PC-3 (cell line): ENCODE results near the gene DCAF6. TPM values are rescaled to one million over a fixed set of nuclear protein-coding genes. Genes with fewer than 3 reads are reported as not detected.

ENCODE experiments used
- ATAC-seq: fragments of 200-7000 bp; cut with Tn5 transposase; 2 replicates; pipeline ENCODE4 v1.9.1; 2020; ENCODE audit warnings: mild to moderate bottlenecking, moderate library complexity
- BruUV-seq: library from RNA; stranded (reverse); fragments of 400-500 nt; replicated peaks from 2 replicates; lab custom pipeline; 2021; lab: Mats Ljungman, UMichigan
- CTCF ChIA-PET: fragments of 300-600 bp; sonication (Branson Sonifier 250); formaldehyde crosslinking; loops from one replicate; lab custom pipeline; 2022; ENCODE audit warnings: antibody characterized with exemption; lab: Charles Lee
- POLR2A ChIA-PET: fragments of 300-600 bp; sonication (Branson Sonifier 250); formaldehyde crosslinking; loops from one replicate; lab custom pipeline; 2022; ENCODE audit warnings: antibody characterized with exemption; ENCODE audit not compliant: unreplicated experiment; lab: Charles Lee
- DNase-seq: peaks from one replicate; pipeline ENCODE4 v3.0.0-alpha.2; 2015
- H2AFZ ChIP-seq: fragments of 300-600 bp; sonication (generic); 2 replicates; pipeline ENCODE4 v1.6.0; 2016; ENCODE audit warnings: antibody characterized with exemption, low read length
- H3F3A ChIP-seq: fragments of 300-600 bp; sonication (generic); one replicate; pipeline ENCODE4 v1.6.0; 2017; ENCODE audit warnings: antibody characterized with exemption, low read length, control low read depth, mild to moderate bottlenecking; ENCODE audit not compliant: unreplicated experiment
- H3K27ac ChIP-seq: fragments of 300-600 bp; sonication (generic); 2 replicates; pipeline ENCODE4 v1.5.1; 2016; ENCODE audit warnings: mild to moderate bottlenecking, low read length
- H3K27me3 ChIP-seq: fragments of 300-600 bp; sonication (generic); 2 replicates; pipeline ENCODE4 v1.6.1; 2016; ENCODE audit warnings: low read length, mixed read lengths
- H3K36me3 ChIP-seq: fragments of 300-600 bp; sonication (generic); 2 replicates; pipeline ENCODE4 v1.6.1; 2016; ENCODE audit warnings: low read depth, mixed run types, low read length, mixed read lengths
- H3K4me1 ChIP-seq: fragments of 300-600 bp; sonication (generic); 2 replicates; pipeline ENCODE4 v1.5.1; 2016; ENCODE audit warnings: low read length; ENCODE audit not compliant: insufficient read depth
- H3K4me2 ChIP-seq: fragments of 300-600 bp; sonication (generic); 2 replicates; pipeline ENCODE4 v1.6.0; 2016; ENCODE audit warnings: low read length
- H3K4me3 ChIP-seq: fragments of 300-600 bp; sonication (generic); 2 replicates; pipeline ENCODE4 v1.5.1; 2016; ENCODE audit warnings: mild to moderate bottlenecking, low read length, mixed read lengths
- H3K79me2 ChIP-seq: fragments of 300-600 bp; sonication (generic); 2 replicates; pipeline ENCODE4 v1.6.1; 2017; ENCODE audit warnings: low read length, mixed read lengths
- H3K9ac ChIP-seq: fragments of 300-600 bp; sonication (generic); 2 replicates; pipeline ENCODE4 v1.6.0; 2016; ENCODE audit warnings: mild to moderate bottlenecking, low read length
- H3K9me2 ChIP-seq: fragments of 300-600 bp; sonication (generic); replicated peaks from 2 replicates; pipeline ENCODE4 v1.6.1; 2016; ENCODE audit warnings: mixed run types, low read length, mixed read lengths
- H3K9me3 ChIP-seq: fragments of 300-600 bp; sonication (generic); 2 replicates; pipeline ENCODE4 v1.6.1; 2016; ENCODE audit warnings: low read length, mixed read lengths
- H4K20me1 ChIP-seq: fragments of 300-600 bp; sonication (generic); 2 replicates; pipeline ENCODE4 v1.6.1; 2016; ENCODE audit warnings: low read length, mixed read lengths
- EZH2 ChIP-seq: fragments of 300-600 bp; sonication (generic); IDR thresholded peaks from one replicate; pipeline ENCODE4 v1.6.1; 2017; ENCODE audit warnings: antibody characterized with exemption, mild to moderate bottlenecking, low read length; ENCODE audit not compliant: unreplicated experiment
- EZH2phosphoT487 ChIP-seq: fragments of 300-600 bp; sonication (generic); IDR thresholded peaks from 2 replicates; pipeline ENCODE4 v1.6.1; 2018; ENCODE audit warnings: mild to moderate bottlenecking, antibody characterized with exemption, low read length, borderline replicate concordance
- intact Hi-C: fragments of 100-400 bp; cut with micrococcal nuclease; formaldehyde crosslinking; loops from 2 replicates; pipeline ENCODE4 v1.9.0; 2023
- total RNA-seq: library from RNA; depleted of rRNA; stranded (reverse); fragments of >200 nt; gene quantifications from 2 replicates; pipeline ENCODE4 v1.2.3, GENCODE V29; 2014
- TF ChIP-seq, protein P1 (sequence below): fragments of 300-600 bp; sonication (generic); conservative IDR thresholded peaks from 2 replicates; pipeline ENCODE4 v1.5.1; 2017; ENCODE audit warnings: antibody characterized with exemption, low read depth, mild to moderate bottlenecking, low read length

The DCAF6 gene
- total RNA-seq, 1 experiment from 2014 or later = 29.1 TPM

DNA sequence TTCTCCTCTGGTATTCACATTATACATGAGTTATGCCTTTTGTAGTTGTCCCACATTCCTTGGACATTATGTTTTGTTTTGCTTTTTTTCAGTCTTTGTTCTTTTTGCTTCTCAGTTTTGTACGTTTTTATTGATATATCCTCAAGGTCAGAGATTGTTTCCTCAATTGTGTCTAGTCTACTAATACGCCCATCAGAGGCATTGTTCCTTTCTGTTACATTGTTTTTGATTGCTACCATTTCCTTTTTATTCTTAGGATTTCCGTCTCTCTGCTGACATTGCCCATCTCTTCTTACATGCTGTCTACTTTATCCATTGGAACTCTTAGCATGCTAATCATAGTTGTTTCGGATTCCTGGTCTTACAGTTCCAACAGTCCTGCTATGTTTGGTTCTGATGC is 28.2 kb downstream of the DCAF6 start:
- no peak for DNase-seq
- H3K4me1 ChIP-seq = no peaks in the 10 kb centered on the region
- H2AFZ ChIP-seq = no peak overlapping the region
- intact Hi-C loops = no loop called here
- H3K9me2 ChIP-seq = no peaks in the 10 kb centered on the region
- no peaks in the 10 kb centered on the region for H3K27me3 ChIP-seq
- H3K4me3 ChIP-seq = no peak overlapping the region
- BruUV-seq = no TSS peak
- H3K79me2 ChIP-seq = peaks cover 28% of the 10 kb centered on the region
- ATAC-seq = no peak
- ChIA-PET POLR2A (no interaction called here), CTCF (no interaction called here)
- no peaks in the 10 kb centered on the region for H3F3A ChIP-seq
- no peaks in the 10 kb centered on the region; the same call in 1 of the 2 replicates for H3K36me3 ChIP-seq
- no peak overlapping the region for H3K4me2 ChIP-seq
- H3K9me3 ChIP-seq = no peaks in the 10 kb centered on the region
- TF ChIP-seq EZH2phosphoT487 (no peak), EZH2 (no peak)
- TF ChIP-seq, protein P1, sequence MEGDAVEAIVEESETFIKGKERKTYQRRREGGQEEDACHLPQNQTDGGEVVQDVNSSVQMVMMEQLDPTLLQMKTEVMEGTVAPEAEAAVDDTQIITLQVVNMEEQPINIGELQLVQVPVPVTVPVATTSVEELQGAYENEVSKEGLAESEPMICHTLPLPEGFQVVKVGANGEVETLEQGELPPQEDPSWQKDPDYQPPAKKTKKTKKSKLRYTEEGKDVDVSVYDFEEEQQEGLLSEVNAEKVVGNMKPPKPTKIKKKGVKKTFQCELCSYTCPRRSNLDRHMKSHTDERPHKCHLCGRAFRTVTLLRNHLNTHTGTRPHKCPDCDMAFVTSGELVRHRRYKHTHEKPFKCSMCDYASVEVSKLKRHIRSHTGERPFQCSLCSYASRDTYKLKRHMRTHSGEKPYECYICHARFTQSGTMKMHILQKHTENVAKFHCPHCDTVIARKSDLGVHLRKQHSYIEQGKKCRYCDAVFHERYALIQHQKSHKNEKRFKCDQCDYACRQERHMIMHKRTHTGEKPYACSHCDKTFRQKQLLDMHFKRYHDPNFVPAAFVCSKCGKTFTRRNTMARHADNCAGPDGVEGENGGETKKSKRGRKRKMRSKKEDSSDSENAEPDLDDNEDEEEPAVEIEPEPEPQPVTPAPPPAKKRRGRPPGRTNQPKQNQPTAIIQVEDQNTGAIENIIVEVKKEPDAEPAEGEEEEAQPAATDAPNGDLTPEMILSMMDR = no peak
- H3K9ac ChIP-seq = no peak overlapping the region
- no peak overlapping the region for H3K27ac ChIP-seq
- no peaks in the 10 kb centered on the region for H4K20me1 ChIP-seq

DNA sequence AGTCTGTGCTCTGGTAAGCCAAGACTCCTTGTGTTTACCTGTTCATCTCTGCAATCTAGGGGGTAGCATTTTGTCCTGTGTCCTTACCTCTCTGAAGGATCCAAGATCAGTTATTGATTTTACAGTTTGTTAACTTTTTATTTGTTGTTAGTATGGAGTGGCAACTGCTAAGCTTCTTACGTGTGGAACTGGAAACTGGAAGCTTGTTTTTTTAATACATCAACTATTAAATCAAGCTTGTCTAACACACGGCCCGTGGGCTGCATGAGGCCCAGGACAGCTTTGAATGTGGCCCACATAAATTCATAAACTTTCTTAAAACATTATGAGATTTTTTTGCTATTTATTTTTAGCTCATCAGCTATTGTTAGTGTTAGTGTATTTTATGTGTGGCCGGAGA is 29.6 kb downstream of the DCAF6 start:
- H3K4me1 ChIP-seq = no peaks in the 10 kb centered on the region
- CTCF ChIA-PET = no interaction called here
- TF ChIP-seq, protein P1 = no peak
- TF ChIP-seq EZH2 = no peak
- TF ChIP-seq EZH2phosphoT487 = no peak
- no peaks in the 10 kb centered on the region for H4K20me1 ChIP-seq
- H3K9me3 ChIP-seq = no peaks in the 10 kb centered on the region
- H3F3A ChIP-seq = no peaks in the 10 kb centered on the region
- intact Hi-C loops = no loop called here
- peaks cover 19% of the 10 kb centered on the region for H3K79me2 ChIP-seq
- H3K9me2 ChIP-seq = no peaks in the 10 kb centered on the region
- H2AFZ ChIP-seq = no peak overlapping the region
- DNase-seq (no peak), ATAC-seq (no peak)
- no peak overlapping the region for H3K9ac ChIP-seq
- no TSS peak for BruUV-seq
- no peaks in the 10 kb centered on the region for H3K27me3 ChIP-seq
- POLR2A ChIA-PET = no interaction called here
- H3K4me2 ChIP-seq = no peak overlapping the region
- H3K36me3 ChIP-seq = no peaks in the 10 kb centered on the region; the same call in 1 of the 2 replicates
- H3K4me3 ChIP-seq = no peak overlapping the region
- no peak overlapping the region for H3K27ac ChIP-seq

DNA sequence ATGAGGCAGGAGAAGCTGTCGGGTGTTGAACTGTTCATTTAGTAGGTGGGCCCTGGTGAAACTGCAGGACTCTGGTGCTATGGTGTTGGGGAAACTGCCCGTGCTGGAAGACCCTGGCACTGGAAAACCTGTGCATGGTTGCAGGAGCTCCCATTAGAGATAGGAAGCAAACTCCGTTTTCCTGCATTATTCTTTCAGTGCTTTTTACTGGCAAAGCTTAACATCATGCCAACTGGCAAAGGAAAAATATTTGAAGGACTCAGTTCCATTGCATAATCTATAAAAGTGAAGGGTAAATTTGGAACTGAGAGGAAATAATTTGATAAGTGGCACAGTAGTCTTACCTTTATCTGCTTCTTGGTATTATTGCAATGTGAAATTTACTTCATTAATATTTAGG is 32.1 kb downstream of the DCAF6 start:
- DNase-seq = no peak
- no peak overlapping the region for H3K4me2 ChIP-seq
- H3F3A ChIP-seq = no peaks in the 10 kb centered on the region
- CTCF ChIA-PET = no interaction called here
- no peak overlapping the region for H2AFZ ChIP-seq
- H3K9ac ChIP-seq = no peak overlapping the region
- H3K4me3 ChIP-seq = no peak overlapping the region
- no peaks in the 10 kb centered on the region for H3K9me3 ChIP-seq
- H3K79me2 ChIP-seq = peaks cover 19% of the 10 kb centered on the region
- POLR2A ChIA-PET = no interaction called here
- H4K20me1 ChIP-seq = no peaks in the 10 kb centered on the region
- no TSS peak for BruUV-seq
- TF ChIP-seq, protein P1 = no peak
- TF ChIP-seq EZH2phosphoT487 (no peak), EZH2 (no peak)
- no peaks in the 10 kb centered on the region for H3K9me2 ChIP-seq
- H3K27ac ChIP-seq = no peak overlapping the region
- H3K27me3 ChIP-seq = no peaks in the 10 kb centered on the region
- peaks cover 5% of the 10 kb centered on the region; the same call in 1 of the 2 replicates for H3K36me3 ChIP-seq
- H3K4me1 ChIP-seq = no peaks in the 10 kb centered on the region
- ATAC-seq = no peak
- intact Hi-C loops = no loop called here
